ENCODE data around the gene ANKRD28.
"Not testable (repeated sequence)": the region's sequence is repeated elsewhere in the genome, so short reads cannot be mapped to it uniquely, and the experiment has no call there.

The ANKRD28 gene

DNA sequence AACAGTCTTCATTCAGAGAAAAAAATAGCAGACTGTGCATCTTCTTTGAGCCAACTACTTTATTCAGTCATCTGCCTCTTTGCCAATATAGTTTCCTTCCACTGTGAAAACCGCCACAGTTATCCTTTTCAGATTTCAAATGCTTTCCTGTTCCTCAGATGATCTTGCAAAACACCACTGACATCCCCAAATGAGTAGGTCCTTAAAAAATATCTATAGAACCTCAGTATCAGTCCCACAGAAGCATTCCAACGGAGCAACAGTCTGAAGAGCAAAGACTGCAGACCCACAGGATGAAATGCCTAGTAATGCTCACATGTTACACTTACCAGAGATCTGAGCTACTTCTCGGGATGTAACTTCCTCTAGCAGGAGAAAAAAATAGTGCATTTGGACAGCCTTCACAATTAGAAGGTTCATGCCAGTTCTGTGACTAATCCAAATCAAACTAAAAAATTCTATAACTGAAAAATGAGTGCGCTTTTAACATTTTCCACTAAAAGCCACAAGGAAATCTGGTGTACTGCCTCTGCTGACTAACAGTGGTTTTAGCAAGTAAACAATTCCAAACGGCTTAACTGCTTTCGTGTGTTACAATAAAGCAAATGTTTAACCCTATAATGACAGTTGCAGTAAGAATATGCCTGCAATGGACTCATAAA is at the start of gene ANKRD28:
Gene ANKRD28, minus strand, starts transcription at position 338 of the 662 bp plus-strand sequence. CDS start 1,458 bp downstream, outside the sequence.
- DNase-seq: peak; percentile 24

GRCh38 chr3:15847239-15847638 is 49.5 kb upstream of the ANKRD28 start:
- DNase-seq: no peak

GRCh38 chr3:15846606-15847005 is 48.8 kb upstream of the ANKRD28 start:
- DNase-seq: no peak

DNA sequence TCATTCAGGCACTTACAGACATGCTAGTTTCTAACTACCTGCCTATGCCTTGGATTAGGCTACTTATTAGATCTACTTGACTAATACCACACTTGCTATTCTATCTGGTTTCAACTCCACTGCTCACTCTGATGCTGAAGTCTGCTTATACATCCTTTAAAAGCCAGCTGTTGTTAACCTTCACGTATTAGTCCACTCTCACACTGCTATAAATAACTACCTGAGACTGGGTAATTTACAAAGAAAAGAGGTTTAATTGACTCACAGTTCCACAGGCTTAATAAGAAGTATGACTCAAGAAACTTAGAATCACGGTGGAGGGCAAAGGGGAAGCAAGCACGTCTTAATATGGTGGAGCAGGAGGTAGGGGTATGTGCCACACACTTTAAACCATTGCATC is 47.7 kb upstream of the ANKRD28 start:
- no peak for DNase-seq

DNA sequence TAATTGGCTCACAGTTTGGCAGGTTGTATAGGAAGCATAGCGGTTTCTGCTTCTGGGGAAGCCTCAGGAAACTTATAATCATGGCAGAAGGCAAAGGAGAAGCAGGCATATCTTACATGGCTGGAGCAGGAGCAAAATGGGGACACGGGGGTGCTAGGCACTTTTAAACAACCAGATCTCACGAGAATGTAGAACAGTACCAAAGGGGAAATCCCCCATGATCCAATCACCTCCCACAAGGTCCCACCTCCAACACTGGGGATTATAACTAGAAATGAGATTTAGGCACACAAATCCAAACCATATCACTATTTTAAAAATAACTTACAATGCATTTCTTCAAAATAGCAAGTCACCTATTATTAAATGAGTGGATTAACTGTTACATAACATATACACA is 47.1 kb upstream of the ANKRD28 start:
- no peak for DNase-seq

DNA sequence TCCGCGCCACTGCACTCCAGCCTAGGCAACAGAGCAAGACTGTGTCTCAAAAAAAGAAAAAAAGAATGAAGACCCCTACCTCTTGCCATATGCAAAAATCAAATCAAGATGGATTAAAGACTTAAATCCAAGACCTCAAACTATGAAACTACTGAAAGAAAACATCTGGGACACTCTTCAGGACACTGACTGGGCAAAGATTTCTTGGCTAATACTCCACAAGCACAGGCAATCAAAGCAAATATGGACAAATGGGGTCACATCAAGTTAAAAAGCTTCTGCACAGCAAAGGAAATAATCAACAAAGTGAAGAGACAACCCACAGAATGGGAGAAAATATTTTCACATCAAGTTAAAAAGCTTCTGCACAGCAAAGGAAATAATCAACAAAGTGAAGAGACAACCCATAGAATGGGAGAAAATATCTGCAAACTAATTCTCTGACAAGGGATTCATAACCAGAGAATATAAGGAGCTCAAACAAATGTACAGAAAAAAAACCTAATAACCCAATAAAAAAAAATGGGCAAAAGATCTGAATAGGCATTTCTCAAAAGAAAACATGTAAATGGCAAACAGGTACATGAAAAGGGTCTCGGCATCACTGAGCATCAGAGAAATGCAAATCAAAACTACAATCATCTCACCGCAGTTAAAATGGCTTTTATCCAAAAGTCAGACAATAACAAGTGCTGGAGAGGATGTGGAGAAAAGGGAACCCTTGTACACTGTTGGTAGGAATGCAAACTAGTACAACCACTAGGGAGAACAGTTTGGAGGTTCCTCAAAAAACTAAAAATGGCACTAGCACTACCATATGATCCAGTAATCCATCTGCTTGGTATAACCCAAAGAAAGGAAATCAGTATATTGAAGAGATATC is 43.6 kb upstream of the ANKRD28 start:
- not testable (repeated sequence) for DNase-seq

DNA sequence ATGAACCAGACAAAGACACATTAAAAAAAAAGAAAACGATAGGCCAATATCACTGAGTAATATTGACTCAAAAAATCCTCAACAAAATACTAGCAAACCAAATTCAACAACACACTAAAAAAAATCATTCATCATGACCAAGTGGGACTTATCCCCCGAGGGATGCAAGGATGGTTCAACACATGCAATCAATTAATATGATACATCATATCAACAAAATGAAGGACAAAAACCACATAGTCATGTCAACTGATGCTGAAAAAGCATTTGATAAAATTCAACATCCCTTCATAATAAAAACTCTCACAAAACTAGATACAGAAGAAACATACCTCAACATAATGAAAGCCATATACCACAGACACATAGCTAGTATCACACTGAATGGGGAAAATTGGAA is 41.8 kb upstream of the ANKRD28 start:
- no peak for DNase-seq

GRCh38 chr3:15831927-15832326 is 34.1 kb upstream of the ANKRD28 start:
- DNase-seq: no peak

- no peak for DNase-seq
Observed at GRCh38 chr3:15825016-15825415, 27.2 kb upstream of the ANKRD28 start.

- peak; percentile 18 for DNase-seq
Observed at GRCh38 chr3:15823092-15823491, 25.3 kb upstream of the ANKRD28 start.

- DNase-seq: no peak
Observed at GRCh38 chr3:15822281-15822680, 24.5 kb upstream of the ANKRD28 start.

- DNase-seq: no peak
Observed at GRCh38 chr3:15820911-15821310, 23.1 kb upstream of the ANKRD28 start.

DNA sequence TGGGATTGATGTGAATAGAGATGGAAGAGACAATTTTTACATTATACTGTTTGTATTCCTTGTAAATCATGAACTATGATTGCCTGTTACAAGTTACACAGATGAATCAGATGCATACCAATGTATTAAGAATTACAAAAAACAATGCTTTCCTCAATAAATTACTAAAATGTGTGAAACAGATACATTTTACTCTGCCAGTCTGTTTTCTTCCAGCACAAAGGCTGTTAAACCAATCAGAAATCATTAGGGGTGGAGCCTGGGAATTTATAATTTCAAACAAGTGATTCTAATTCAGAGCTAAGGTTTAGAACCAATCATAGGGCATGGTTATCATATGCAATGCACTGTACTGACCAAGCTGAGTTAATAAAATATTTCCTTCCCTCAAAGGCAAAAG is 21.8 kb upstream of the ANKRD28 start:
- DNase-seq: no peak

- no peak for DNase-seq
Observed at GRCh38 chr3:15819043-15819442, 21.3 kb upstream of the ANKRD28 start.

DNA sequence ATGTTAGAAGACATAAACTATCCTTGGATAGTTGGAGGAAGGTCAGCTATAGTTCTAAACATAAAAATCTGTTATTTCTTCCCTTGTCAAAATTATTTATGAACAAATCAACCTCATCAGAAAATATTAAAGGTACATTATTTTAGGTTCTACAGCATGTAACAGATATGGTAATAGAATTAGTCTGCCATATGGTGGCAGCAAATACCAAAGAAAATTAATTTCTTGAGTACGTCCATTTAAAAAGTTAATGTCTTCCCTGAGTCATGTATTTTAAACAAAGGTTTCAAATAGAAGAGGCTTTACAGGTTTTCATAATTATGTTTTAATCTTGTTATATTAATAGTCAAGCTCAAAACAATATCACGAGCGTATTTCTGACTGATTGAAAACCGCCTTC is 17.9 kb upstream of the ANKRD28 start:
- DNase-seq: peak; percentile 42

DNA sequence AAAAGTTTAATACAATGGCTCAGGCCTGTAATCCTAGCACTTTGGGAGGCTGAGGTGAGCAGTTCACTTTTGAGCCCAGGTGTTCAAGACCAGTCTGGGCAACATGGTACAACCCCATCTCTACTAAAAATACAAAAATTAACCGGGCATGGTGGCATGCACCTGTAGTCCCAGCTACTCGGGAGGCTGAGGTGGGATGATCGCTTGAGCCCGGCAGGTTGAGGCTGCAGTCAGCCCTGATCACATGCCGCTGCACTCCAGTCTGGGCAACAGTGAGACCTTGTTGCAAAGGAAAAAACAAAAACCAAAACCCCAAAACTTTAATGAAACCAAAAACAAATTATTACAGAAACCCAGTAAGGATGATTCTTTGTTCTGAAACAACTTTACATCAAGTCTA is 15.3 kb upstream of the ANKRD28 start:
- DNase-seq: not testable (repeated sequence)

DNA sequence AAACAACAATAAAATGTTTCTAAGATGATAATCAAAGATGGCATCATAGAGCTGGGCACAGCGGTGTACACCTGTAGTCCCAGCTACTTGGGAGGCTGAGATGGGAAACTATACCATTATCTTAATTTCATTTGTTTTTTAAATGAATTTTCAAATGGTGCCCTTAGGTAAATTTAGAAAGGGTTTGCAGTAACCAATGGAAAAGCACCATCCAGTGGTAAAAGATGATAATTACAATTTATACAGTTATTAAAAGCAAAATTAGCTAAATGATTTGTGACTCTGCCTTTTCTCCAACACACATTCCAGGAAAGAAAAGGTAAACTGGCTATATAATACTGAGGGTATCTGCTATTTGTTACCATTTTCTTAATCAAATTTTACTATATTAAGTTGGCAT is 14.4 kb upstream of the ANKRD28 start:
- no peak for DNase-seq

GRCh38 chr3:15810702-15811101 is 12.9 kb upstream of the ANKRD28 start:
- DNase-seq: no peak

GRCh38 chr3:15809313-15809712 is 11.5 kb upstream of the ANKRD28 start:
- DNase-seq: no peak

- DNase-seq: no peak
Observed at GRCh38 chr3:15808679-15809310, 11.0 kb upstream of the ANKRD28 start.

DNA sequence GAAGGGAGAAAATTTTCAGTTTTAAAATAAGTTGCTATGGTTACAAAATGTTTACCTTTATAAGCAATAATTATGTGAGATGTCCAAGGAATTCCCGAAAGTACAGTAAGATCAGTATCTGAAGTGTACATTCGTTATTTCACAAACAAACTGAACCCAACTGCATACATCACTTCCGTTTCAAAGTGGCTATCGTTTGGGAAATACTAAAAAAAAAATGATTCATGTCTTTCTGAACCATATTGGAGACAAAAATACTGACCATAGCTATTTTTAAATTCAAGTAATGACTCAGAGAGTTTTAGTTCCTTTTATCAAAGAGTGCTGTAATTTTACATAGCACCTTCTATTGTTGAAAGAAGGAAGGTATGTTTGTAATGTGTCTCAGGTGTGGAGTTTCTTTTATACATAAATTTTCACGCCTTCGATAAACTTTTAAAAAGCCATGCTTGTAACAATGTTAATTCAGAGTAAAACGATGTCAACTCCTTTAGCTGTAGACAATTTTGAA is 8.0 kb upstream of the ANKRD28 start:
- DNase-seq: no peak

- no peak for DNase-seq
Observed at GRCh38 chr3:15804553-15805095, 6.8 kb upstream of the ANKRD28 start.

DNA sequence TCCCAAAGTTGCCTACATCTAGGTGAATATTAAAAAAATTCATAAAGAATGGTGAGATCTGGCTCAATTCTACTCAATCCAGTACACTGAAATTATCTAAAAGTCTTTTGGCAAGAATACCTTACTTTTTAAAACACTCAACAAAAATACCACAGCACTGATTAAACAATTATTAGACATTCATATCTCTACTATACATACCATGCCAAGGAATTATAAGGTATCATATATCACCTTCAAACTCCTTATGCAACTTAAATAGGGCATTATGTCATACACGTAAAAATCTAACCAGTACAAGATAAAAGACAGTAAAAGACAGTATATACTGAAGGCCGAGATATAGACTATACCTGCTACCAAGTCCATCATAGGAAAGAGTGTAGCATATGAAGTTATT is 6.1 kb upstream of the ANKRD28 start:
- no peak for DNase-seq
